H9 (cell line): Measurements from ENCODE around the gene GPATCH11. TPM values are rescaled to one million over a fixed set of nuclear protein-coding genes. Genes with fewer than 3 reads are reported as not detected.

Source experiments
- DNase-seq: peaks from one replicate; pipeline ENCODE4 v3.0.0-alpha.2; 2017
- H2AFZ ChIP-seq: one replicate; pipeline ENCODE4 v1.6.1; 2013; ENCODE audit warnings: mild to moderate bottlenecking, low read length, control low read depth, moderate library complexity
- H2AK5ac ChIP-seq: 2 replicates; pipeline ENCODE4 v1.6.1; 2013; ENCODE audit warnings: low read length, control low read depth, mixed read lengths; ENCODE audit not compliant: insufficient read length
- H2BK120ac ChIP-seq: one replicate; pipeline ENCODE4 v1.6.1; 2013; ENCODE audit warnings: low read depth, mild to moderate bottlenecking, low read length, control low read depth, inconsistent platforms; ENCODE audit not compliant: poor library complexity, severe bottlenecking
- H2BK12ac ChIP-seq: 2 replicates; pipeline ENCODE4 v1.6.1; 2013; ENCODE audit warnings: low read length, control low read depth, mixed read lengths, low read depth; ENCODE audit not compliant: insufficient read length
- H2BK15ac ChIP-seq: 2 replicates; pipeline ENCODE4 v1.6.1; 2013; ENCODE audit warnings: low read depth, low read length, control low read depth
- H2BK20ac ChIP-seq: one replicate; pipeline ENCODE4 v1.6.1; 2013; ENCODE audit warnings: low read depth, mild to moderate bottlenecking, low read length, control low read depth, inconsistent platforms; ENCODE audit not compliant: poor library complexity, severe bottlenecking
- H2BK5ac ChIP-seq: 2 replicates; pipeline ENCODE4 v1.6.1; 2013; ENCODE audit warnings: low read length, control low read depth, mixed read lengths; ENCODE audit not compliant: insufficient read length
- H3K14ac ChIP-seq: 2 replicates; pipeline ENCODE4 v1.6.1; 2013; ENCODE audit warnings: low read length, control low read depth; ENCODE audit not compliant: insufficient read depth
- H3K18ac ChIP-seq: 2 replicates; pipeline ENCODE4 v1.6.1; 2013; ENCODE audit warnings: low read depth, mild to moderate bottlenecking, mixed read lengths, low read length, control low read depth; ENCODE audit not compliant: insufficient read length
- H3K23ac ChIP-seq: 2 replicates; pipeline ENCODE4 v1.6.1; 2013; ENCODE audit warnings: low read length, control low read depth, mixed read lengths, low read depth; ENCODE audit not compliant: insufficient read length
- H3K23me2 ChIP-seq: 2 replicates; pipeline ENCODE4 v1.6.1; 2013; ENCODE audit warnings: low read depth, mild to moderate bottlenecking, mixed read lengths, low read length, control low read depth; ENCODE audit not compliant: insufficient read length, poor library complexity, severe bottlenecking
- H3K27ac ChIP-seq: 2 replicates; pipeline ENCODE4 v1.5.1; 2013; ENCODE audit warnings: low read length, control low read depth, mixed read lengths, low read depth; ENCODE audit not compliant: insufficient read length
- H3K27me3 ChIP-seq: 2 replicates; pipeline ENCODE4 v1.6.1; 2013; ENCODE audit warnings: low read length, control low read depth, inconsistent platforms; ENCODE audit not compliant: insufficient read depth
- H3K4ac ChIP-seq: 2 replicates; pipeline ENCODE4 v1.6.1; 2013; ENCODE audit warnings: low read depth, mild to moderate bottlenecking, control low read depth, inconsistent platforms, low read length, moderate library complexity
- H3K4me1 ChIP-seq: 2 replicates; pipeline ENCODE4 v1.6.1; 2013; ENCODE audit warnings: low read length, control low read depth, inconsistent platforms; ENCODE audit not compliant: insufficient read depth
- H3K4me2 ChIP-seq: 2 replicates; pipeline ENCODE4 v1.6.1; 2013; ENCODE audit warnings: low read length, control low read depth, mixed read lengths; ENCODE audit not compliant: insufficient read length, insufficient read depth
- H3K56ac ChIP-seq: 2 replicates; pipeline ENCODE4 v1.6.1; 2013; ENCODE audit warnings: low read depth, mild to moderate bottlenecking, mixed read lengths, low read length, control low read depth; ENCODE audit not compliant: insufficient read length
- H3K79me1 ChIP-seq: 2 replicates; pipeline ENCODE4 v1.6.1; 2013; ENCODE audit warnings: low read depth, mild to moderate bottlenecking, moderate library complexity, low read length, control low read depth, inconsistent platforms; ENCODE audit not compliant: insufficient read depth, poor library complexity, severe bottlenecking
- H3K79me2 ChIP-seq: 2 replicates; pipeline ENCODE4 v1.6.1; 2013; ENCODE audit warnings: low read length, control low read depth, inconsistent platforms; ENCODE audit not compliant: insufficient read depth
- H3K9ac ChIP-seq: 2 replicates; pipeline ENCODE4 v1.6.1; 2013; ENCODE audit warnings: low read length, control low read depth, mixed read lengths; ENCODE audit not compliant: insufficient read length; ENCODE audit errors: extremely low read depth
- H3K9me3 ChIP-seq: one replicate; pipeline ENCODE4 v1.6.1; 2013; ENCODE audit warnings: low read depth, low read length, inconsistent platforms; ENCODE audit not compliant: control insufficient read depth
- H3T11ph ChIP-seq: one replicate; pipeline ENCODE4 v1.6.1; 2013; ENCODE audit warnings: mild to moderate bottlenecking, low read length, control low read depth, inconsistent platforms
- H4K20me1 ChIP-seq: one replicate; pipeline ENCODE4 v1.6.1; 2013; ENCODE audit not compliant: control insufficient read depth, insufficient read length, insufficient read depth
- H4K5ac ChIP-seq: 2 replicates; pipeline ENCODE4 v1.6.1; 2013; ENCODE audit warnings: low read depth, mild to moderate bottlenecking, mixed read lengths, low read length, control low read depth; ENCODE audit not compliant: insufficient read length
- H4K8ac ChIP-seq: replicated peaks from 2 replicates; pipeline ENCODE4 v1.6.1; 2013; ENCODE audit warnings: low read length, control low read depth, mixed read lengths, low read depth; ENCODE audit not compliant: insufficient read length
- H4K91ac ChIP-seq: 2 replicates; pipeline ENCODE4 v1.6.1; 2013; ENCODE audit warnings: low read depth, mild to moderate bottlenecking, moderate library complexity, mixed read lengths, low read length, control low read depth; ENCODE audit not compliant: insufficient read length
- H3K27ac Mint-ChIP-seq, 3 experiments: 2 replicates in 2 of 3; 3 replicates in 1 of 3; pipeline ENCODE4 v1.8.0; 2020 to 2021; ENCODE audit warnings: mixed read lengths in 3 of 3, mild to moderate bottlenecking in 1 of 3, moderate library complexity in 1 of 3
- H3K27me3 Mint-ChIP-seq: 2 replicates; pipeline ENCODE4 v1.8.0; 2021; ENCODE audit warnings: low read depth, mild to moderate bottlenecking, moderate library complexity, mixed read lengths
- H3K36me3 Mint-ChIP-seq, 3 experiments: 2 replicates in 2 of 3; 3 replicates in 1 of 3; pipeline ENCODE4 v1.8.0; 2020 to 2021; ENCODE audit warnings: low read depth in 3 of 3, mixed read lengths in 3 of 3; ENCODE audit not compliant: insufficient read depth in 1 of 3
- H3K4me1 Mint-ChIP-seq, 2 experiments: 2 replicates each; pipeline ENCODE4 v1.8.0; 2020; ENCODE audit warnings: mixed read lengths in 2 of 2
- H3K4me3 Mint-ChIP-seq, 2 experiments: 2 replicates in 1 of 2; 3 replicates in 1 of 2; pipeline ENCODE4 v1.8.0; 2020 to 2021; ENCODE audit warnings: mild to moderate bottlenecking in 2 of 2, mixed read lengths in 2 of 2, moderate library complexity in 1 of 2
- H3K9me3 Mint-ChIP-seq, 2 experiments: 2 replicates in 1 of 2; 3 replicates in 1 of 2; pipeline ENCODE4 v1.8.0; 2020; ENCODE audit warnings: mild to moderate bottlenecking in 2 of 2, mixed read lengths in 2 of 2, moderate library complexity in 1 of 2
- WGBS: extraction: QIAGEN DNeasy Blood & Tissue Kit; methylation state at CpG from one replicate; pipeline ENCODE4 v1.1.7; 2013; ENCODE audit warnings: missing lambda C conversion rate, low lambda C conversion rate, mixed read lengths; ENCODE audit not compliant: insufficient read length; ENCODE audit errors: extremely low coverage; 5-methylcytosine and 5-hydroxymethylcytosine counted together
- total RNA-seq: library from RNA; stranded (reverse); gene quantifications from 2 replicates; pipeline ENCODE4 v1.2.1, GENCODE V29; 2021
- TF ChIP-seq, protein P1 (sequence below): fragments of 200-600 bp; sonication (generic); conservative IDR thresholded peaks from 3 replicates; pipeline ENCODE4 v1.8.0; 2021; ENCODE audit warnings: antibody characterized with exemption, mild to moderate bottlenecking

Gene GPATCH11
- total RNA-seq, 1 experiment from 2014 or later: 3.1 TPM

DNA sequence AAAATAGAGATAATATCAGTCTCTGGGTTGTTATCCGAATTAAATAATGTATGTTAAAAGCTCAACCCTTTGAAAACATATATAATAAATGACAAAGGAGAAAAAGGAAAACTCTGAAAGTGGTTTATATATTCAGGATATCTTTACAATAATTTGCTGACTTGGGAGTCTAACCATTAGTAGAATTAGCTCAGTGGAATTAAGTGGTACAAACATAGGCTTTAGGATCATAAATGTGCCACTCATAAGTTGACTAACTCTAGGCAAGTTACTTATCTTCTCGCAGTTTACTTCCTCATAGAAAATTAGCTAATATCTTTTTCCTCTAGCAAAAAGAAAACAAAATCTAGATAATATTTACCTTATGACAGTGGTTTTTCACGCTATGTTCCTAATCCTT is 44.7 kb upstream of the GPATCH11 start:
- H3K4me2 ChIP-seq: no peak overlapping the region
- H3K4ac ChIP-seq: no peak overlapping the region
- no peaks in the 10 kb centered on the region for H3K4me1 ChIP-seq
- no peak overlapping the region for H4K91ac ChIP-seq
- no peak overlapping the region for H3K27ac ChIP-seq
- Mint-ChIP-seq H3K4me1 (no peaks in the 10 kb centered on the region), H3K9me3 (no peaks in the 10 kb centered on the region), H3K27ac (no peak overlapping the region), H3K36me3 (peaks cover 5 to 10% (median 7%) of the 10 kb centered on the region in 3 experiments; a peak in 5 of 7 replicates), H3K4me3 (no peak overlapping the region), H3K27me3 (no peaks in the 10 kb centered on the region)
- no peak overlapping the region for H3T11ph ChIP-seq
- H3K79me1 ChIP-seq: no peaks in the 10 kb centered on the region
- no peak overlapping the region for H2BK5ac ChIP-seq
- H2BK15ac ChIP-seq: no peak overlapping the region
- no peak overlapping the region for H3K23ac ChIP-seq
- no peak overlapping the region for H2AK5ac ChIP-seq
- H3K23me2 ChIP-seq: no peaks in the 10 kb centered on the region
- H3K79me2 ChIP-seq: no peaks in the 10 kb centered on the region
- no CpG with 5 or more reads among the region's 3 CpGs for WGBS
- no peak overlapping the region for H3K9ac ChIP-seq
- no peak overlapping the region for H4K5ac ChIP-seq
- no peak overlapping the region for H3K56ac ChIP-seq
- H4K20me1 ChIP-seq: no peaks in the 10 kb centered on the region
- H3K27me3 ChIP-seq: no peaks in the 10 kb centered on the region
- H3K18ac ChIP-seq: no peak overlapping the region
- no peak overlapping the region for H2BK120ac ChIP-seq
- H2AFZ ChIP-seq: no peak overlapping the region
- no peak overlapping the region for H2BK12ac ChIP-seq
- TF ChIP-seq, protein P1, sequence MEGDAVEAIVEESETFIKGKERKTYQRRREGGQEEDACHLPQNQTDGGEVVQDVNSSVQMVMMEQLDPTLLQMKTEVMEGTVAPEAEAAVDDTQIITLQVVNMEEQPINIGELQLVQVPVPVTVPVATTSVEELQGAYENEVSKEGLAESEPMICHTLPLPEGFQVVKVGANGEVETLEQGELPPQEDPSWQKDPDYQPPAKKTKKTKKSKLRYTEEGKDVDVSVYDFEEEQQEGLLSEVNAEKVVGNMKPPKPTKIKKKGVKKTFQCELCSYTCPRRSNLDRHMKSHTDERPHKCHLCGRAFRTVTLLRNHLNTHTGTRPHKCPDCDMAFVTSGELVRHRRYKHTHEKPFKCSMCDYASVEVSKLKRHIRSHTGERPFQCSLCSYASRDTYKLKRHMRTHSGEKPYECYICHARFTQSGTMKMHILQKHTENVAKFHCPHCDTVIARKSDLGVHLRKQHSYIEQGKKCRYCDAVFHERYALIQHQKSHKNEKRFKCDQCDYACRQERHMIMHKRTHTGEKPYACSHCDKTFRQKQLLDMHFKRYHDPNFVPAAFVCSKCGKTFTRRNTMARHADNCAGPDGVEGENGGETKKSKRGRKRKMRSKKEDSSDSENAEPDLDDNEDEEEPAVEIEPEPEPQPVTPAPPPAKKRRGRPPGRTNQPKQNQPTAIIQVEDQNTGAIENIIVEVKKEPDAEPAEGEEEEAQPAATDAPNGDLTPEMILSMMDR: no peak
- H3K14ac ChIP-seq: no peak overlapping the region
- no peak for DNase-seq
- H2BK20ac ChIP-seq: no peak overlapping the region
- H4K8ac ChIP-seq: no peak overlapping the region
- no peaks in the 10 kb centered on the region for H3K9me3 ChIP-seq
